Prostate gland (tissue), 2 donors: ENCODE results near the gene EML3.

Source experiments
- CTCF ChIP-seq, 4 experiments: fragments of 200-600 bp in 2 of 4; fragments of 450-650 bp in 2 of 4; sonication (generic) in 2 of 4; IDR thresholded peaks; 1 replicate in 3 of 4; 2 replicates in 1 of 4; pipeline ENCODE4 v1.5.1; 2016 to 2019; ENCODE audit warnings: antibody characterized with exemption in 4 of 4, mild to moderate bottlenecking in 2 of 4, moderate library complexity in 2 of 4
- POLR2A ChIP-seq: fragments of 450-650 bp; IDR thresholded peaks from one replicate; pipeline ENCODE4 v1.6.1; 2016; ENCODE audit warnings: antibody characterized with exemption, mild to moderate bottlenecking
- POLR2AphosphoS5 ChIP-seq: sonication (generic); formaldehyde crosslinking; IDR thresholded peaks from one replicate; pipeline ENCODE4 v1.6.1; 2017; ENCODE audit warnings: antibody characterized with exemption

GRCh38 chr11:62569611-62570010 lies 43.0 kb downstream of the EML3 start:
- TF ChIP-seq CTCF (IDR thresholded peaks at IDR 0.05), result no peak
- TF ChIP-seq POLR2A, result no peak
- TF ChIP-seq POLR2AphosphoS5, result no peak
